H1 (cell line): ENCODE results near the gene PTPRT.

Experiments
- CREB1 ChIP-seq: IDR thresholded peaks from 2 replicates; pipeline ENCODE4 v1.6.1; 2012; ENCODE audit warnings: inconsistent platforms
- CTCF ChIP-seq, 3 experiments: IDR thresholded peaks; 1 replicate in 2 of 3; 2 replicates in 1 of 3; pipeline versions ENCODE4 v1.5.1 to v1.6.1; 2011; ENCODE audit warnings: low read length in 3 of 3, mild to moderate bottlenecking in 3 of 3, inconsistent platforms in 2 of 3, low read depth in 1 of 3, moderate library complexity in 1 of 3; ENCODE audit not compliant: insufficient read depth in 1 of 3; ENCODE audit errors: control extremely low read depth in 1 of 3
- HDAC2 ChIP-seq, 2 experiments: fragments of 300-600 bp in 1 of 2; sonication (generic) in 1 of 2; IDR thresholded peaks; 2 replicates each; pipeline ENCODE4 v1.6.1; 2011 to 2012; ENCODE audit warnings: low read depth in 2 of 2, low read length in 2 of 2, mild to moderate bottlenecking in 2 of 2, moderate library complexity in 2 of 2, borderline replicate concordance in 1 of 2, inconsistent platforms in 1 of 2
- POLR2A ChIP-seq, 2 experiments: IDR thresholded peaks; 1 replicate in 1 of 2; 2 replicates in 1 of 2; pipeline ENCODE4 v1.6.1; 2011; ENCODE audit warnings: low read depth in 2 of 2, low read length in 2 of 2, mild to moderate bottlenecking in 2 of 2; ENCODE audit errors: control extremely low read depth in 1 of 2
- POLR2AphosphoS5 ChIP-seq: IDR thresholded peaks from 2 replicates; pipeline ENCODE4 v1.6.1; 2011; ENCODE audit warnings: low read depth, low read length
- SIN3A ChIP-seq, 2 experiments: IDR thresholded peaks in 1 of 2; conservative IDR thresholded peaks in 1 of 2; 2 replicates each; pipeline ENCODE4 v1.6.1; 2011 to 2012; ENCODE audit warnings: low read length in 2 of 2, improper control_type of control experiment in 1 of 2, low read depth in 1 of 2, mild to moderate bottlenecking in 1 of 2

GRCh38 chr20:42703744-42704143 is 486.0 kb downstream of the PTPRT start:
- TF ChIP-seq SIN3A (conservative IDR thresholded peaks at IDR 0.05 in 1 of 2, IDR thresholded peaks at IDR 0.05 in 1 of 2; ENCODE audit: low read depth in 1 of 2, low read length in 2 of 2) (no peak), POLR2AphosphoS5 (no peak), CTCF (IDR thresholded peaks at IDR 0.05; ENCODE audit: control extremely low read depth in 1 of 3, insufficient read depth in 1 of 3, low read depth in 1 of 3, low read length in 3 of 3) (no peak), CREB1 (no peak), HDAC2 (IDR thresholded peaks at IDR 0.05; ENCODE audit: borderline replicate concordance in 1 of 2, low read depth in 2 of 2, low read length in 2 of 2) (no peak), POLR2A (IDR thresholded peaks at IDR 0.05; ENCODE audit: control extremely low read depth in 1 of 2, low read depth in 2 of 2, low read length in 2 of 2) (no peak)
